ENCODE data around the gene TGM6.

The TGM6 gene

GRCh38 chr20:2385026-2385425, 4.3 kb downstream of the TGM6 start:
- no peak for DNase-seq (ENCODE audit: low read depth)
- H3K4me3 ChIP-seq (ENCODE audit: low read depth, low read length) = no peak overlapping the region
- TF ChIP-seq CTCF (IDR thresholded peaks at IDR 0.05; ENCODE audit: low read depth, low read length, missing control alignments) = no peak

DNA sequence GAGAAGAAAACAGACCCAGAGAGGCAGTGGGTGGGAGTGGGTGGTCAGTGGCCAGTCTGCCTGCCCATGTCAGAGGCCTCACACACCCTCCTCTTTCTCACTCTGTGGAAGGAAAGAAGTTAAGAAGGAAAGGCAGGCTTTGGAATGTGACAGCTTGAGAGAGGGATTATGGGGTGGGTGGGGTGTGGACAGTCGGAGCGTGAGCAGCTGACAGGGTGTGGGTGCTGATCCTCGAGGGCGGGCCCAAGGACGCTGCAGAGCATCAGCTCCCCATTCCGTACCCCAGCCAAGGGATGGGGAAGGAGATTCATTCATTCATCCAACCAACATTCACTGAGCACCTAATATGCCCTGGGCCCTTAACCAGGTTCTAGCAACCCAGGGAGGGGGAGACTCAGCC, 4.8 kb downstream of the TGM6 start:
- TF ChIP-seq CTCF (IDR thresholded peaks at IDR 0.05; ENCODE audit: low read depth, low read length, missing control alignments) = no peak
- no peak overlapping the region for H3K4me3 ChIP-seq (ENCODE audit: low read depth, low read length)
- DNase-seq (ENCODE audit: low read depth) = no peak

GRCh38 chr20:2386516-2387179, 5.9 kb downstream of the TGM6 start:
- DNase-seq (ENCODE audit: low read depth) = no peak
- no peak overlapping the region for H3K4me3 ChIP-seq (ENCODE audit: low read depth, low read length)
- no peak for TF ChIP-seq CTCF (IDR thresholded peaks at IDR 0.05; ENCODE audit: low read depth, low read length, missing control alignments)

DNA sequence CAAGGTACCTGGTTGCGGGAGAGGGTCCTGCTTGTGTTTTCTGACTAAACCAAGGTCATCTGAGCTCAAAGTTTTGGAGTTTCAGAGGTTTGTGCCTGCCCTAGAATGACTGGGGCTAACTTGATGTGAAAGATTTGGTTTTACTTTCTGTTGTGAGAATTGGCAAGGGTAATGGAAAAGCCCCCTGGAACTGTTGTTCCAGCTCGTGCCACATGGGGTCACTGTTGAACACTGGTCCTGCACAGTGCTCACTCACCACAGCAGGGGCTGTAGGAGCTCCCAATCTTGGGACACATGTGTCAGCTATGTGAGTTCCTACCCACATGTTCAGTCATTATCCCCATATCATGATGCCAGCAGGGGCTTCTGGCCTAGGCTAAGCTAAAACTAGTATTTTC, 6.5 kb downstream of the TGM6 start:
- peak; percentile 68 for TF ChIP-seq CTCF (IDR thresholded peaks at IDR 0.05; ENCODE audit: low read depth, low read length, missing control alignments)
- DNase-seq (ENCODE audit: low read depth) = peak; percentile 34
- H3K4me3 ChIP-seq (ENCODE audit: low read depth, low read length) = no peak overlapping the region

GRCh38 chr20:2387580-2387979, 6.9 kb downstream of the TGM6 start:
- no peak for TF ChIP-seq CTCF (IDR thresholded peaks at IDR 0.05; ENCODE audit: low read depth, low read length, missing control alignments)
- no peak for DNase-seq (ENCODE audit: low read depth)
- H3K4me3 ChIP-seq (ENCODE audit: low read depth, low read length) = no peak overlapping the region

GRCh38 chr20:2390951-2391675, 10.4 kb downstream of the TGM6 start:
- TF ChIP-seq CTCF (IDR thresholded peaks at IDR 0.05; ENCODE audit: low read depth, low read length, missing control alignments) = no peak
- no peak overlapping the region for H3K4me3 ChIP-seq (ENCODE audit: low read depth, low read length)
- no peak for DNase-seq (ENCODE audit: low read depth)
